Measurements from ENCODE around the gene ROR1. TPM values are rescaled to one million over a fixed set of nuclear protein-coding genes. Genes with fewer than 3 reads are reported as not detected.

The ROR1 gene
- total and polyA plus RNA-seq, 9 of the 15 experiments (the other 6 are each of a cell fraction or from before 2014, with no cell fraction given) = 0.02 TPM; not detected in 8

- no peak overlapping the region for H3K4me3 ChIP-seq
- H3K4me2 ChIP-seq (ENCODE audit: insufficient read depth, low read length) = no peak overlapping the region
- 0% methylated on average over 3 of the region's 3 CpGs for WGBS (ENCODE audit: insufficient coverage, low coverage, missing lambda C conversion rate)
- H3K9ac ChIP-seq (ENCODE audit: insufficient read depth in 1 of 2, low read depth in 2 of 2, low read length in 2 of 2) = no peak overlapping the region
- DNase-seq (ENCODE audit: extremely low read depth in 1 of 4, low spot score in 3 of 4) (no peak), ATAC-seq (no peak), FAIRE-seq (no peak)
- H3K9me1 ChIP-seq (ENCODE audit: control insufficient read depth, insufficient read depth, low read length) = no peaks in the 10 kb centered on the region
- H3K27ac ChIP-seq (ENCODE audit: extremely low read depth, low read depth, low read length) = no peak overlapping the region
- H2AFZ ChIP-seq (ENCODE audit: low read depth, low read length) = no peak overlapping the region
- ChIA-PET POLR2A (interaction anchor here (0.5 kb wide), 1 partner anchor 535 kb away, joined by 4 read pairs; no protein-coding TSS in a partner anchor), CTCF (ENCODE audit: low intra/inter-chr PET ratio) (no interaction called here)
- no peaks in the 10 kb centered on the region for H3K9me3 ChIP-seq (replicated peaks; ENCODE audit: control insufficient read depth, insufficient read depth, low read depth, low read length)
- in situ Hi-C loops (cut with MboI) (no loop called here), intact Hi-C loops (cut with micrococcal nuclease) (no loop called here)
- no peaks in the 10 kb centered on the region for H3K27me3 ChIP-seq (ENCODE audit: control insufficient read depth in 2 of 2, insufficient read depth in 2 of 2, low read length in 2 of 2)
- no peaks in the 10 kb centered on the region for H3K79me2 ChIP-seq (ENCODE audit: control insufficient read depth, insufficient read depth, low read length)
- no peaks in the 10 kb centered on the region; the same call in 1 of the 2 replicates for H4K20me1 ChIP-seq (replicated peaks; ENCODE audit: control insufficient read depth, insufficient read depth, low read length)
- no peaks in the 10 kb centered on the region for H3K4me1 ChIP-seq (replicated peaks in 1 of 2; ENCODE audit: control insufficient read depth in 2 of 2, insufficient read depth in 2 of 2, low read length in 2 of 2)
- no peaks in the 10 kb centered on the region for H3K36me3 ChIP-seq (ENCODE audit: control insufficient read depth, insufficient read depth, low read length)
- BruUV-seq (replicated peaks) = no TSS peak
- TF ChIP-seq E2F8 (IDR thresholded peaks at IDR 0.05; ENCODE audit: low read depth, partially characterized antibody) = no peak
- TF ChIP-seq E4F1 (CRISPR knock-in tag; IDR thresholded peaks at IDR 0.05; ENCODE audit: borderline replicate concordance) = no peak
- TF ChIP-seq HDAC8 (tag; IDR thresholded peaks at IDR 0.05) = no peak
- TF ChIP-seq NR3C1 (CRISPR knock-in tag; IDR thresholded peaks at IDR 0.05) = no peak
- TF ChIP-seq CTCFL (IDR thresholded peaks at IDR 0.05; ENCODE audit: borderline replicate concordance, insufficient read depth, low read depth, low read length, poor library complexity, severe bottlenecking) = no peak
- no peak for TF ChIP-seq PCBP2 (IDR thresholded peaks at IDR 0.05; ENCODE audit: low read depth, low read length, poor library complexity, severe bottlenecking)
- TF ChIP-seq NCOA4 (IDR thresholded peaks at IDR 0.05; ENCODE audit: partially characterized antibody) = no peak
- TF ChIP-seq BCLAF1 (IDR thresholded peaks at IDR 0.05; ENCODE audit: borderline replicate concordance in 1 of 2, control insufficient read depth in 1 of 2, low read depth in 2 of 2, low read length in 1 of 2) = no peak
- TF ChIP-seq ELF2 (CRISPR knock-in tag; IDR thresholded peaks at IDR 0.05) = no peak
Measured at GRCh38 chr1:64041371-64042131, 267.7 kb downstream of the ROR1 start.
